ENCODE measurements around the gene PRKAR1B.

The PRKAR1B gene

GRCh38 chr7:601036-601594 is 126.0 kb downstream of the PRKAR1B start:
- DNase-seq: no peak

GRCh38 chr7:600149-601035 is 126.7 kb downstream of the PRKAR1B start:
- no peak for DNase-seq

DNA sequence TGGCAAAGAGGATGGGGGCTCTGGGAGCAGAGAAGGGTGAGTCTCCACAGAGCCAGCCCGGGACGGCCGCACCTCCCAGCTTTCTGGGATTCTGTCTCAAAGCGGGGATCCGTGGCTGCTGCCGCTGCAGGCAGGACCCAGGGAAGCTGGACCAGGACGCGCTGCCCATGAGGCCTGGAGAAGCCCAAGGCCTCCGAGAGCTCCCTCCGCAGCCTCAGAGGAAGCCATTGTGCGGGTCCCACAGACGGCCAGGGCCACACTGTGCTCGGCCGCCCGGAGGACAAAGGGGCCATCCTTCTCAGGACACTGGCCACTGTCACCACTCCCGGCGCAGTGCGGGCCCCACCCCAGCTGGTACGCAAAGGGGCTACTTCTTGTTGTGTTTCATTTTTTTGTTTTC is 128.2 kb downstream of the PRKAR1B start:
- no peak for DNase-seq

DNA sequence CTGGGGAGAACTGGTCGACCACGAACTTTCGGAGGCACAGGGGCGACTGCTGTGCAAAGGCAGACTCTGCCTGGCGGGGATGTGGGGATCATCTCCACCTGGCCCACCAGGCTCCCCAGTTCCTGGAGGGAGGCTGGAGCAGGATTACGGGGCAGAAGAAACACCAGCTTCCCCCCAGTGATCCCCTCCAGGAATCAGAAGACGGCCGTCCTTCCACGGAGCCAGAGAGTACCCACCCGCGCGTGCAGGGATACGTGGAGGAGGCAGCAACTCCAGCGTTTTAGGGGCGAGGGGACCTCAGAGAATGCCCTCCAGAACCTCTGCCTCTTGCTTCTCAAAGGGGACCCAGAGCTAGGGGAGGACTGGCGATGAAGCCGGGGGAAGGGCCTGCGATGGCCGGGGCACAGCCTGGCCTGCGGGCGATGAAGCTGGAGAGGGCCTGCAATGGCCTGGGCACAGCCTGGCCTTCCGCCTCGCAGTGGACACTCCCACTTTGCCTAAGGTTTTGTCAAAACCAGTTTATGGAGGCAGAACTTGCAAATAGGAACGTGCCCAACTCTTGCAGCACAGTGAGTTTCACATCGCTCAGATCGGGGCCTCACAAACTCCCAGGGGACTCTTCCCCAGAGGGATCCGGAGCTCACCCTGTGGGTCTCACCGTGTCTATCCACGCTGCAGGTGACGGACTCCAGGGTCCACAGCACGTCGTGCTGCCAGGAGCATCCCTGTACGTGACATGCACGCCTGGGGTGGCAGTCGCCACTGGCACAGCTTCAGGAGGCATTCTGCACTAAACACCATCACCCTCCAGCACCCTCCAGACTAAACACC is 129.5 kb downstream of the PRKAR1B start:
- no peak for DNase-seq

DNA sequence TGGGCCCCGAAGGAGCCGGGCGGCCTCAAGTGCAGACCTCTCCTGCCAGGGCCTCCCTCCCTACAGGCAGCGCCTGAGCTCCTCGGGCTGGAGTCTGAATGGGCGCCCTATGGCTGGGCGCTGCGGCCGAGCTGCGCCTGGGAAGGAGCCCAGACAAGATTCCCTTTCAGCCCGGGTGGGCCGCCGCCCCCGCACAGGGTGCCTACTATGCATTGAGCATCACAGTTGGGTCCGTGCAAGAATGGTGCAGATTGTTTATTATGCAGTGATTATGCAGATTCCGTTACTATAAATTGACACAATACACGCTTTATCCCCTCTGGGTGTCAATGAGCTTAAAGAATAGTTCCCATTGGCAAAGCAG is 130.3 kb downstream of the PRKAR1B start:
- no peak for DNase-seq

GRCh38 chr7:596071-596818 is 130.8 kb downstream of the PRKAR1B start:
- no peak for DNase-seq

DNA sequence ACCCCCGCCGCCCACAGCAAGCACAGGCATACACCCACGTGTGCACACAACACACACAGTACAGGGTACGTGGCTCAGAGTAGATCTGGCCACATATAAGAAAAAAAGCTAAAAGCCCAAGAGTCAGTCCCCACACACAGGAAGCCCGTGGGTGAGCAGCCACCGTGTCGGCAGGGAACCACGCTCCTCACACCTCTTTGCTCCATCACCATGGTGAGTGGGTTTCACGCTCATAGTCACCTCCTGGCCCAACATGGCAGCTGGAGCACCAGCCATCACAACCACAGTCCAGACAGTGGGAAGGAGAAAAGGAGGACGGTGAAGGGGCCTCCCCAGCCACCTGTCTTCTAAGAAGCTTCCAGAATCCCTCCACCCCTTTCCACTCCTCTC is 131.5 kb downstream of the PRKAR1B start:
- no peak for DNase-seq

GRCh38 chr7:594920-595620 is 132.0 kb downstream of the PRKAR1B start:
- no peak for DNase-seq

DNA sequence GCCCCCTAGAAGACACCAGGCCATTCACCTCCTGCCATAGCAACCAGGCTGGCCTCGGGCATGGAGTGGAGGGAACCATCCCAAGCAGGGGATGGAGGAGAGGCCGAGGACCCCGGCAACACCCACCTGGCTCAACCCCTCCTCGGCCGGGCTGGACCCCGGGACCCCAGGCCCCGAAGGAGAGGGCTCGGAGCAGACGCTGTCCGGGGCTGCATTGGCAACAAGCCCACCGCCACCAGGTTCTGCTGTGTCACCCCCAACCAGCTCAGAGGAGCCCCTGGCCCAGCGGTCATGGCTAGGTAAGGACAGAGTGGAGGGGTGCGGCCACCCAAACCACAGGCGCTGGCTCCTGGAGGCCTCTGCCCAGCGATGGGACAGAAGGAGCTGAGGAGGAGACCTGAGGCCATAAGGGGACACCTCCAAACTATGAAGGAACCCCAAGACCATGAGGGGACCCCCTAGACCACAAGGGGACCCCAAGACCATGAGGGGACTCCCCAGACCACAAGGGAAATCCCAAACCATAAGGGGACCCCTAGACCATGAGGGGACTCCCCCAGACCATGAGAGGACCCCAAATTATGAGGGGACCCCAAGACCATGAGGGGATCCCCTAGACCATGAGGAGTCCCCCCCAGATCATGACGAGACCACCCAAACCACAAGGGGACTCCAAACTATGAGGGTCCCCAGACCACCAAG is 132.7 kb downstream of the PRKAR1B start:
- DNase-seq: no peak

GRCh38 chr7:593324-594115 is 133.6 kb downstream of the PRKAR1B start:
- no peak for DNase-seq

DNA sequence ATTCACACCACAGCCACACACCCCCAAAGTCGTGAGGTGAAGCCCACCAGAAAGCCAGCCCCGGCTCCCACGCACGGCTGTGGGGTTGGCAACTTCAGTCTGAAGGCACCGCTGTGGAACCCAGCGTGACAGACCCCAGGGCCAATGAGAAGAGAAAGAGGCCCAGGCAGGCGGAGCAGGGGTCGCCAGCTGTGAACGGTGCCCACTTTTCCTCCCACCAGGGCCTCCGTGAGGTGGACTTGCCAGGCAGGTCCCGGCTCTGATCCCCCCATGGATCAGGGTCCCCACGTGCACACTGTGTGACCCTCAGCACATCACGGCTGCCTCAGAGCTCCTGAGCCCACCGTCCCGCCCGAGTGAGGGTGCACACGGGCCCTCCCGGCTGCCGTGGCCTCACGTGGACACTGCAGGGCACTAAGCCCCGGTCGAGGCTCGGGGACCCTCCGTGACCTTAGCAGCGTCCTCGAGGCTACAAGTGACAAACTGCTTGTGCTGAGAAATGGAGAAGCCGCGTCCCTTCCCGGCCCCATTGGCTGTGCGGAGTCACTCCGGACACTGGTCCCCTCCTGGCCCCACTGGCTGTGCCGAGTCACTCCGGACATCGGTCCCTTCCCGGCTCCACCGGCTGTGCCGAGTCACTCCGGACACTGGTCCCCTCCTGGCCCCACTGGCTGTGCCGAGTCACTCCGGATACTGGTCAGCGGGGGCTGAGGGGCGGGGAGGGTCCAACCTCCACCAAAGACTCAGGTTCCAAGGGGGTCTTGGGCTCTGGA is 135.0 kb downstream of the PRKAR1B start:
- DNase-seq: no peak

DNA sequence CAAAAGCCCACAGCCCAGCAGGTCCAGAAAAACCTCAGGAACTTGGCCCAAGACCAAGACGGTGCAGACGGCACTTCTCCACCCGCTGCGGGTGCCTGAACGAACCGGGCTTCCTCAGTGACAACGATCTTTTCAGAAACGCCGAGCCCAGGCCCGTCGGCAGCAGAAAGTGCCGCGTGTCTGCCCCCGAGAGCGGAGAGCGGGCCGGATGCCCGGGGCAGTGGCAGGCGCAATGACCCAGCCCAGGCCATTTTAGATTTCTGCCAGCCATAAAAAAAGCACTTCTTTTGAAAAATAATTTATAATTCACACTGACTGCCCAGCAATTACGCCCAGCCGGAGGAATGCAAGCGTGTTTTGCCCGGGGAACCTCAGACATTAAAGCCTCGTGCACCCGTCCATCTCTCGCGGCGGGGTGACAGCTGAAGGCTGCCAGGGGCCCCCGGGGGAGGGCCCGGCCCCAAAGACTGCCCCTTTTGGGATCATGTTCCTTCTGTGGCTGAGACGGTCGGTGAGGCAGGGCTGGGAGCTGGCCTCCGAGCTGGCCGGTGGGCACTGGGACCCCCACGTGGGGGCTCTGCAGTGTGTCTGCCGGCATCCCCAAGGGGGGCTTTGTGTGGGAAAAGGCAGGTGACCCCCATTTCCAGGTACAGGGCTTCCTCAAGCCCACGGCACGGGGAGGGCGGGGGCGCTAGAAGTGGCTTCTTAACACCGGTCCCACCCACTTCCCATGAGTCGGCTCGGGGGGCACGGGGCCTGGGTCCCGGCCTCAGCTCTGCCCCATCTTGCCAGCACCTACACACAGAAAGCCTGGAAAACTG is 136.1 kb downstream of the PRKAR1B start:
- no peak for DNase-seq

DNA sequence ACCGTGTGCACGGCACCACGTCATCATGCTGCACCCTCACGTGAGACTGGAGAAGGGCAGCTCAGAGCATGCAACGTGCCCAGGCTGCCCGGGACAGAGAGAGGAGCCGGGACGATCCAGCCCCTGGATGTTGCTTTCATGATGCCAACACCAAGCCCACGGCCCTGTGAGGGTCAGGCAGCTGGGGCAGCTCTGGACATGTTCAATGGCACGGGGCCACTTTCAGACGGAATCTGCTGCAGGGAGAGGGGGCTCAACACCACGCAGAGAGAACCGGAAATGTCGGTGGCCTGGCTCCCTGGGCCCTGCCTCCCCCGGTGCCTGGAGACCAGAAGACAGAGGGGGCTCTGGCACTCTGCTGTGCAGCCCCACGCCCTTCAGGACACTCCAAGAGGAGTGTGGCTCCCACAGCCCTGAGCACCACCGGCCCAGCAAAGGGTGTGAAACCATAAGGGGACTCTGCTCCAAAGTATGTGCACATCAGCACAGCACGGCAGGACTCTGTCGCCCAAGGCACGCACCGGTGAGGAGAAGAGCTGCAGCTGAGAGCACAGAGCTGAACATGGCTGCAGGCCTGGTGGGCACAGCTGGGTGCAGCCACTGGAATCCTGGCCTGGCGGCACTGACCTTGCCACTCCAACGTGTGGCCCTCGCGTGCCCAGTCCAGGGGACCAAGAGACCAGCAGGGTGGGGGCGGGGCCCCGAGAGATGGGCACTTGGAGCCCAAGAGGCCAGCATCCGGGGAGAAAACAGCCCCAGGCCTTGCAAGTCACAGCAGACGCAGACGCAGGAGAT is 137.1 kb downstream of the PRKAR1B start:
- no peak for DNase-seq

- DNase-seq: no peak
Measured at GRCh38 chr7:587767-588166, 139.3 kb downstream of the PRKAR1B start.

- DNase-seq: no peak
Measured at GRCh38 chr7:586494-586893, 140.6 kb downstream of the PRKAR1B start.

DNA sequence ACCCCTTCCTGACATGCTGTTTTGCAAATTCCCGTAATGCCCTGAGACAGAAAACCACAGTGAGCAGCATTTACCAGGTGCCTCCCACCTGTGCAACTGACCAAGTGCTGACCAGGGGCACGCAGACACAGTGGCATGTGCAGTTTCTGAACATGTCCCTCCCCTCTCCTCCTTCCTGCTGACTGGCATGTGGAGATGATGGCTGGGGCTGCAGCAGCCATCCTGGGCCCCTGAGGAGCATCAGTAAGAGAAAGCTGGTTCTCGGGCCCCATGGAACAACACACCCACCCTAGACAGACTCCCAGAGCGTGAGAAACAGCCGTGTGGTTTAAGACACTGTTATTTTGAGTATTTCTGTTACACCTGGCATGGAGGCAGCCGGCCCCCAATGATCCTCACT is 141.2 kb downstream of the PRKAR1B start:
- DNase-seq: no peak

DNA sequence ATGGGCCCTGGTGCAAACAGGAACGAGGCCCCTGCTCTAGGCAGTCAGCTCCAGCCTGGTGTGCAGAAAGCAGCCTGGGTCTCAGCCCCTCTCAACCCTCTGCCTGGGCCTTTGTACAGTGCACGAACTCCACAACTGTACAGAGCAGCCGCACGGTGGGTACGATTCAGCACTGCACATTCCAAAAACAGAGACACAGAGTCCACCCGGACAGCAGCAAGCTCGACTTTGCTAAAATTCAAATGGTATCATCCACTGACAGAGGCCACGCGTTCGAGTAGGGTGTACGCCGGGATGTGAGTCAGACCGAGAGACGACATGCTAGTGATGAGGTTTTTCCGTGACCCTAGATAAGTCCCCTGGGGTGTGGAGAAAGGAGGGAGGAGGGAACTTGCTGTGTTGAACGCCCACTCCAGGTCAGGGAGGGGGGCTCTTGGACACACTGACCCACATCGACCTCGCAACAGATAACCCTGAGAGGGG is 141.8 kb downstream of the PRKAR1B start:
- no peak for DNase-seq

DNA sequence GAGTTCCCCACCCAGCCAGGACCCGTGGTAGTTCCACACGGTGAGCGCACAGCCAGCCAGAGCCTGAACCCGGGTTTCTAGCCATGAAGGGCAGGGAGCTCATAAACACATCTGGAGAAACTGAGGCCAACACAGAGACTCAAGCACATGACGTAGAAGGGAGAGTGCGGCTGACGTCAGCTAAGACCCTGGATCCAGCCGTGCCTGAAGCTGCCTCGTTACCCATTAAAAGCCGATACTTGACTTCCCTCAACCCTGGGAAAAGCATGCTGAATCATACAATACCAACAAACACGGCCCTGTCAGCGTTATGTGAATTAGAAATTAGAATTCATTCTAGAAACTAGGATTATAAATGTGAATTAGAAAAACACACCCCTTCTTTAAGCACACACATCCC is 142.3 kb downstream of the PRKAR1B start:
- no peak for DNase-seq
